GM21515 (cell line): Measurements from ENCODE around the gene CHI3L2.

ENCODE experiments used
- ATAC-seq: cut with Tn5 transposase; IDR thresholded peaks from one replicate; pipeline ENCODE4 v1.9.1; 2021; ENCODE audit not compliant: unreplicated experiment

CHI3L2 gene

GRCh38 chr1:111290630-111291029 is 63.1 kb downstream of the CHI3L2 start, which contains the start of gene CHIA:
TSS of gene CHIA (plus strand) at chr1:111290851. CDS start at chr1:111310468, 19,617 bp downstream.
- no peak for ATAC-seq
